Epithelial cell of esophagus (primary cell): ENCODE data around the gene AFP.

Experiments
- DNase-seq: peaks from one replicate; pipeline ENCODE4 v3.0.0; 2010; ENCODE audit warnings: low read depth
- H3K4me3 ChIP-seq: 2 replicates; pipeline ENCODE4 v1.5.1; 2011; ENCODE audit warnings: mild to moderate bottlenecking, low read length, control low read depth
- TF ChIP-seq, protein P1 (sequence below): IDR thresholded peaks from 2 replicates; pipeline ENCODE4 v1.5.1; 2011; ENCODE audit warnings: low read depth, mild to moderate bottlenecking, low read length, control low read depth, inconsistent platforms; ENCODE audit not compliant: insufficient read depth; ENCODE audit errors: missing control alignments

Gene AFP

DNA sequence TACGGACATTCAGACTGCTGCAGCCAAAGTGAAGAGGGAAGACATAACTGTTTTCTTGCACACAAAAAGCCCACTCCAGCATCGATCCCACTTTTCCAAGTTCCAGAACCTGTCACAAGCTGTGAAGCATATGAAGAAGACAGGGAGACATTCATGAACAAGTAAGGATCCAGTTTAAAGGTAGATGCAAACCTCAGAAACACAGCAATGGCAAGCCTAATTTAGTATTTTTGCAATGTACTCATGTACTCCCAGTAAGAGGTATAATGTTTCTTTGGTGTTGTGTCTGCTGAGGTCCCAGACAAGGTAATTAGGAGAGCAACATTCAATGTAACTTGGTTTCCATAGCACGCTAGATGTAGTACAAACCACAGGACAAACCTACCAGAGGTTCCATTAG lies 4.6 kb downstream of the AFP start:
- H3K4me3 ChIP-seq: no peak overlapping the region
- DNase-seq: no peak
- TF ChIP-seq, protein P1, sequence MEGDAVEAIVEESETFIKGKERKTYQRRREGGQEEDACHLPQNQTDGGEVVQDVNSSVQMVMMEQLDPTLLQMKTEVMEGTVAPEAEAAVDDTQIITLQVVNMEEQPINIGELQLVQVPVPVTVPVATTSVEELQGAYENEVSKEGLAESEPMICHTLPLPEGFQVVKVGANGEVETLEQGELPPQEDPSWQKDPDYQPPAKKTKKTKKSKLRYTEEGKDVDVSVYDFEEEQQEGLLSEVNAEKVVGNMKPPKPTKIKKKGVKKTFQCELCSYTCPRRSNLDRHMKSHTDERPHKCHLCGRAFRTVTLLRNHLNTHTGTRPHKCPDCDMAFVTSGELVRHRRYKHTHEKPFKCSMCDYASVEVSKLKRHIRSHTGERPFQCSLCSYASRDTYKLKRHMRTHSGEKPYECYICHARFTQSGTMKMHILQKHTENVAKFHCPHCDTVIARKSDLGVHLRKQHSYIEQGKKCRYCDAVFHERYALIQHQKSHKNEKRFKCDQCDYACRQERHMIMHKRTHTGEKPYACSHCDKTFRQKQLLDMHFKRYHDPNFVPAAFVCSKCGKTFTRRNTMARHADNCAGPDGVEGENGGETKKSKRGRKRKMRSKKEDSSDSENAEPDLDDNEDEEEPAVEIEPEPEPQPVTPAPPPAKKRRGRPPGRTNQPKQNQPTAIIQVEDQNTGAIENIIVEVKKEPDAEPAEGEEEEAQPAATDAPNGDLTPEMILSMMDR: no peak

DNA sequence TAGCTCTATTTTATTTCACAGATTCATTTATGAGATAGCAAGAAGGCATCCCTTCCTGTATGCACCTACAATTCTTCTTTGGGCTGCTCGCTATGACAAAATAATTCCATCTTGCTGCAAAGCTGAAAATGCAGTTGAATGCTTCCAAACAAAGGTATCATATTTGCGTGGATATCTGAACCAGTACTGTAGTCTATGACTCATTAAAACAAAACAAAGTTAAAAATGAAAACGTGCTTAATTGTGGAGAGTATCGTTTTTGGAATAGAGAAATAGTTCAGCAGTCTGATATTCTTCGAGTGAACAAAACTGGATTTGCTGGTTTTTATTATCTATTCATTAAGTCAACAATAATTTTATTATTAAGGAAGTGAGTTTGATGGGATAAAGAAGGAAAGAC lies 6.3 kb downstream of the AFP start:
- H3K4me3 ChIP-seq: no peak overlapping the region
- DNase-seq: no peak
- TF ChIP-seq, protein P1: no peak

DNA sequence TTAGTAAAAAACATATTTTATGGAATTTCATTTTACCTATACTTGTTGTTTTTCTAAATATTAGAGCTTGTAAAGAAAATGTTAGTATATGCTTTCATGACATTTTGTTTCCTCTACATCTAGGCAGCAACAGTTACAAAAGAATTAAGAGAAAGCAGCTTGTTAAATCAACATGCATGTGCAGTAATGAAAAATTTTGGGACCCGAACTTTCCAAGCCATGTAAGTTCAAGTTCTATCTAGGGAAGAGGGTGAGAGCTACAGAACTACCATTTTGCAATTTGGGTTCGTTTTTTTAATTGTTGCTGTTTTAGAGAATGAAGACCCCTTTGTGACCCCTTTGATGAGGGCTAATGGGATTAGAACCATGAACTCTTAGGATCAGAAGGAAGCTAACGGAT lies 7.2 kb downstream of the AFP start:
- DNase-seq: no peak
- no peak overlapping the region for H3K4me3 ChIP-seq
- TF ChIP-seq, protein P1: no peak

DNA sequence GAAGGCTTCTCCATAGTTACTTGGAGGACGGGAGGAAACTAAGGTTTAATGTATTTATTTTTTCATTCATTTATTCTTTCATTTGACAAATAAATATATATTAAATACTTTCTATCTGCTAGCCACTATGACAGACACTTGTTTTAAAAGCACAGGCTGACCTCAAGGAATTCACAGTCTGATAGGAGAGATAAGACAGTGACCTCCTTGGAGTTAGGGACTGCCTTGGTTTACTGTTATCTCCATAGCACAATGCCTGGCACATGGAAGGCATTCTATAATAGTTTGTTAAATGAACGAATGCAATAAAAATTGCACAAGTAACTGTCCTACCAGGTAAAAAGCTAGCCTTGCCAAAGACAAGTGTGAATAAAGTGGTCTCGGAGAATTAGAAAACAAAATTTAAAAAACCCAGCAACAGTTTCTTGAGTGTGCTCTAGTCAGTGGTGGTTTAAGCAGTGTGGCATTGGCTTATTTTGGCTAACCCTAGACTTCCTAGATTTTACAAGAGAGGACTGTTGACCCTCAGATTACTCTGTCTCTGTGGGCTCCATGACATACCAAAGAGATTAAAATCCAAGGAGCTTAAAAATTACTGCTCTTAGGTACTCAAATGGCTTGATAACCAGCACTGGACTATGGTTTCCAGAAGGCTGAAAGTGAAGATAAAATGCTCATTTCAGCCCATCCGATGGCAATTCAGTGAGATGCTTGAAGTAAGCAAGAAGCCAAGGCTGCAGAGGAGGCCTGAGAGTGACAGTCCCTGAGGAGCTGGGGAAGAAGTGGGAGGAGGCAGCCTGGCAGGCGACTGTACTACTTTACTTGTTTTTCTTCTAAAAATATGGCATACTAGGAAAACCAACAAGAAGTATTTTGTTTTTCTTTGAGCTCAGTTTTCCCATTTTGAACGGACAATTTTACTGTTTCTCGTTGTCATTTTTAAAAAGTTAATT lies 9.6 kb downstream of the AFP start:
- H3K4me3 ChIP-seq: no peak overlapping the region
- TF ChIP-seq, protein P1: no peak

DNA sequence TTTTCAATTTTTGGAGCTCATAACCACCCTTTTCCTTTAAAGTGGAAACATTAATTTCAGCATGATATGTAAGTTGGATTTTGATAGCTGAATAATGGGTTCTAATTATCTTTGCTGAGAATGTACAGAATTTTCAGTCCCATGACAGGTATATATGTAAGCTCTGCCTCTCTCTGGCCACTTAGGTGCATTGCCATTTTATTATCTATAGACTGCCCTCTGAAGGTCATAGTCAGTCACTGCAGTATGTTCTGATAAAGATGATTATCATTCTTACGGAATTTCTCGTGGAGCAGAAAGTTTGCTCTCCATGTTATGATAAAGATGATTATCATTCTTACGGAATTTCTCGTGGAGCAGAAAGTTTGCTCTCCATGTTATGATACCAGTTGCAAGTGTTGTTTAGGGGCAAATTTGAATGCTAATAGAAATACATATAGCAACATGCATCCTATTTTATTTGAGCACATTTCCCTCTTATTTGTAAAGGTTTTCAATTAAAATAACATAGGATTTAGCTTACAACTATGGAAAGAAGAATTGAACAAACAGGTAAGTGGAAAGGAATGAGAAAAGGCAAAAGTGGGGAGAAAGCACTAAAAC lies 10.4 kb downstream of the AFP start:
- TF ChIP-seq, protein P1: peak; percentile 92
- no peak overlapping the region for H3K4me3 ChIP-seq
- DNase-seq: peak; percentile 68

More for the DNA sequence above, 9.6 kb downstream of the AFP start:
- no peak for DNase-seq

DNA sequence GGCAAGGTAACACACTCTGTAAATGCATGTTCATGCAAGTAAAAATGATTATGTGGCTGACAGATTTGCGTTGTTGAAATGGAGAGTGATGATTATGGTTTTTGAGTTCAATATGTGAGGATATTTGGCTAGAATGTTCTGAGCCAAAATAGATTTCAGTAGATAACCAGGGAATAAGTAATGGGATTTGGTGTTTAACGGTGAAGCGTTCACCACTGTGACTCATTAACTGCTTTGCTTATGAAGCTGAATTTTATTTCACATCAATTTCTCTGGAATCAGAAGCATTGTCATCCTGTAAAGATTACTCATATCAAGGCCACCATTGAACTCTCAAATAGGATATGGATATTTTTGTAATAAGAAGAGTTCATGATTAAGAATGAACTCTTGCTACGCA lies 11.7 kb downstream of the AFP start:
- TF ChIP-seq, protein P1: no peak
- peak; percentile 29 for DNase-seq
- H3K4me3 ChIP-seq: no peak overlapping the region
